ENCODE data around the gene ATXN1.

- TF ChIP-seq CTCF (conservative IDR thresholded peaks at IDR 0.05; ENCODE audit: low read length) (no peak), EZH2phosphoT487 (IDR thresholded peaks at IDR 0.05; ENCODE audit: borderline replicate concordance) (no peak)
Observed at GRCh38 chr6:16769986-16770376, 8.7 kb upstream of the ATXN1 start.

Measured in Loucy (cell line).